T-cell (primary cell): ENCODE measurements around the gene FOXI1. TPM values are rescaled to one million over a fixed set of nuclear protein-coding genes. Genes with fewer than 3 reads are reported as not detected.
"Not testable (repeated sequence)": the region's sequence is repeated elsewhere in the genome, so short reads cannot be mapped to it uniquely, and the experiment has no call there.

ENCODE experiments used
- ATAC-seq, 4 experiments: fragments of 200-7000 bp in 3 of 4; fragments of 150-1000 bp in 1 of 4; cut with Tn5 transposase; replicated peaks in 1 of 4; 1 replicate in 3 of 4; 2 replicates in 1 of 4; pipeline ENCODE4 v1.10.0; 2021; ENCODE audit warnings: moderate library complexity in 3 of 4, mild to moderate bottlenecking in 2 of 4, moderate number of reproducible peaks in 1 of 4
- CTCF ChIA-PET, 2 donors: fragments of 300-600 bp; sonication (Branson Sonifier 250); formaldehyde crosslinking; loops; one replicate each; lab custom pipeline; 2022; ENCODE audit warnings: antibody characterized with exemption in 2 of 2; lab: Charles Lee
- POLR2A ChIA-PET, 2 donors: fragments of 300-600 bp; sonication (Branson Sonifier 250); formaldehyde crosslinking; loops; one replicate each; lab custom pipeline; 2022; ENCODE audit warnings: antibody characterized with exemption in 2 of 2; lab: Charles Lee
- DNase-seq, 35 experiments: peaks; one replicate each; pipeline versions ENCODE4 v3.0.0 to v3.0.0-alpha.2; 2013 to 2023
- H3K27ac ChIP-seq: one replicate; pipeline ENCODE4 v1.5.1; 2013; ENCODE audit warnings: low read length
- H3K27me3 ChIP-seq, 2 experiments: replicated peaks in 1 of 2; 1 replicate in 1 of 2; 2 replicates in 1 of 2; pipeline versions ENCODE4 v1.6.1 to v1.7.0; 2013; ENCODE audit warnings: low read length in 1 of 2, mixed read lengths in 1 of 2; ENCODE audit not compliant: control insufficient read depth in 2 of 2, insufficient read depth in 2 of 2; ENCODE audit errors: extremely low read depth in 1 of 2
- H3K36me3 ChIP-seq, 2 donors: 1 replicate in 1 of 2; 2 replicates in 1 of 2; pipeline versions ENCODE4 v1.6.1 to v1.7.0; 2013; ENCODE audit warnings: low read length in 1 of 2; ENCODE audit not compliant: control insufficient read depth in 2 of 2, insufficient read depth in 1 of 2; ENCODE audit errors: extremely low read depth in 1 of 2
- H3K4me1 ChIP-seq, 2 experiments: 1 replicate in 1 of 2; 2 replicates in 1 of 2; pipeline versions ENCODE4 v1.6.1 to v1.7.0; 2013; ENCODE audit warnings: low read length in 2 of 2, mixed read lengths in 1 of 2; ENCODE audit not compliant: insufficient read depth in 2 of 2, control insufficient read depth in 1 of 2; ENCODE audit errors: extremely low read depth in 1 of 2
- H3K4me3 ChIP-seq, 2 donors: 1 replicate in 1 of 2; 2 replicates in 1 of 2; pipeline versions ENCODE4 v1.5.1 to v1.7.0; 2013; ENCODE audit warnings: mild to moderate bottlenecking in 2 of 2, low read length in 1 of 2, moderate library complexity in 1 of 2; ENCODE audit not compliant: control insufficient read depth in 1 of 2; ENCODE audit errors: extremely low read depth in 1 of 2
- H3K9me3 ChIP-seq: 2 replicates; pipeline ENCODE4 v1.7.0; 2013
- H3K27ac Mint-ChIP-seq, 2 donors: one replicate each; pipeline ENCODE4 v1.8.0; 2020 to 2021; ENCODE audit warnings: mild to moderate bottlenecking in 2 of 2, mixed read lengths in 2 of 2
- H3K27me3 Mint-ChIP-seq, 2 donors: one replicate each; pipeline ENCODE4 v1.8.0; 2021 to 2022; ENCODE audit warnings: mixed read lengths in 2 of 2
- H3K36me3 Mint-ChIP-seq: one replicate; pipeline ENCODE4 v1.8.0; 2021; ENCODE audit warnings: mixed read lengths
- H3K4me1 Mint-ChIP-seq, 3 donors: one replicate each; pipeline ENCODE4 v1.8.0; 2020 to 2022; ENCODE audit warnings: mixed read lengths in 3 of 3, mild to moderate bottlenecking in 1 of 3
- H3K4me3 Mint-ChIP-seq, 3 donors: one replicate each; pipeline ENCODE4 v1.8.0; 2020 to 2022; ENCODE audit warnings: mild to moderate bottlenecking in 3 of 3, mixed read lengths in 3 of 3, moderate library complexity in 3 of 3
- H3K9me3 Mint-ChIP-seq, 3 donors: one replicate each; pipeline ENCODE4 v1.8.0; 2020 to 2022; ENCODE audit warnings: mixed read lengths in 3 of 3
- WGBS: methylation state at CpG from one replicate; pipeline ENCODE4 v1.1.5; 2013; ENCODE audit warnings: missing lambda C conversion rate; ENCODE audit not compliant: insufficient coverage; 5-methylcytosine and 5-hydroxymethylcytosine counted together
- total RNA-seq, 35 experiments: library from RNA in 6 of 35; stranded (reverse) in 6 of 35; fragments of 120-200 nt in 1 of 35; gene quantifications; one replicate each; pipeline versions ENCODE4 v1.2.1 to v1.2.4 and lab custom pipeline; 2013 to 2026

Gene FOXI1
- total RNA-seq, 5 donors from 2014 or later (not counting 1 experiment from before 2014, with no cell fraction given) = 0.16 to 0.35 TPM; not detected in 3

DNA sequence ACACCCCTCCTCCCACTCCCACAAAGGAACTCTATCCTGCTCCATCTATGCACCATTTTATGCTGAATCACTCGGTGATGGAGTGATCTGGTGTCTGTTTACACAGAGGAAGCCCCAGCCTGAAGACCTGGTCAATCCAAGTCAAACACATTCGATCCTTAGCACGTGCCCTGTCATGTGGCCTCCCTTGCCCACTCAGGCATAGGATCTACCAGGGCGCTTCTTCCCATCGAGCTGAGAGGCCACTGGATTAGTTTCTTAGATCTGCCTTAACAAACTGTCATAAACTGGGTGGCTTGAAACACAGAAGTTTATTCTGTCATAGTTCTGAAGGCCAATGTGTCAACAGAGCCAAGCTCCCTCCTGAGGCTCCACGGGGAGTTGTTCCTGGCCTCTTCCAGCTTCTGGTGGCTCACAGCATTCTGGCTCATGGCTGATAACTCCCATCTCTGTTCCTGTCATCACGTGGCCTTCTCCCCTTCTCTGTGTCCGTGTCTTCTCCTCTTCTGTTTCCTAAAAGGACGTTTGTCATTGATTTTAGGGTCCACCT is 34.2 kb downstream of the FOXI1 start:
- no peaks in the 10 kb centered on the region for H3K36me3 Mint-ChIP-seq
- Histone ChIP-seq H3K27me3 (peaks cover 0 to 7% of the 10 kb centered on the region in 2 experiments), H3K9me3 (no peaks in the 10 kb centered on the region), H3K36me3 (no peaks in the 10 kb centered on the region), H3K27ac (no peak overlapping the region), H3K4me1 (no peaks in the 10 kb centered on the region), H3K4me3 (no peak overlapping the region)
- POLR2A ChIA-PET = no interaction called here
- no peak overlapping the region for H3K4me3 Mint-ChIP-seq
- no peaks in the 10 kb centered on the region for H3K9me3 Mint-ChIP-seq
- no peak for ATAC-seq
- no peak for DNase-seq
- WGBS = 68% methylated on average over 9 of the region's 9 CpGs
- H3K27me3 Mint-ChIP-seq = peaks cover 7 to 15% of the 10 kb centered on the region in 2 donors
- H3K4me1 Mint-ChIP-seq = no peaks in the 10 kb centered on the region
- CTCF ChIA-PET = no interaction called here
- no peak overlapping the region for H3K27ac Mint-ChIP-seq

DNA sequence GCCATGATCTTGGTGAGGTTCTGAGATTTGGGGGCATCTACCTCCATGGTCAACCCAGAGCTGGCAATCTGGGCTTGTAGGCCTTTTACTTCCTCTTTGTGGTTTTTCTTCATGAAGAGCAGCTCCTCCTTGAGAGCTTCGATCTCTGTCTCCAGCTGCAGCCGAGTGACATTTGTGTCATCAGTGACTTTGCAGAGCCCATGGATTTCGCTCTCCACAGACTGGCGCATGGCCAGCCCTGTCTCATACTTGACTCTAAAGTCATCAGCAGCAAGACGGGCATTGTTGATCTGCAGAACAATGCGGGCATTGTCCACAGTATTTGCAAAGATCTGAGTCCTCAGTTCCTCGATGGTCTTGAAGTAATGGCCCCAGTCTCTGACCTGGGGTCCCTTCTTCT is 35.5 kb downstream of the FOXI1 start:
- H3K27ac Mint-ChIP-seq, H3K36me3 ChIP-seq, ATAC-seq, H3K27ac ChIP-seq, H3K9me3 Mint-ChIP-seq, H3K27me3 ChIP-seq, H3K9me3 ChIP-seq, H3K27me3 Mint-ChIP-seq, H3K4me3 ChIP-seq, H3K4me1 ChIP-seq, H3K4me1 Mint-ChIP-seq, POLR2A ChIA-PET, CTCF ChIA-PET, H3K4me3 Mint-ChIP-seq, DNase-seq, H3K36me3 Mint-ChIP-seq: not testable (repeated sequence)
- WGBS = 72% methylated on average over 5 of the region's 7 CpGs

DNA sequence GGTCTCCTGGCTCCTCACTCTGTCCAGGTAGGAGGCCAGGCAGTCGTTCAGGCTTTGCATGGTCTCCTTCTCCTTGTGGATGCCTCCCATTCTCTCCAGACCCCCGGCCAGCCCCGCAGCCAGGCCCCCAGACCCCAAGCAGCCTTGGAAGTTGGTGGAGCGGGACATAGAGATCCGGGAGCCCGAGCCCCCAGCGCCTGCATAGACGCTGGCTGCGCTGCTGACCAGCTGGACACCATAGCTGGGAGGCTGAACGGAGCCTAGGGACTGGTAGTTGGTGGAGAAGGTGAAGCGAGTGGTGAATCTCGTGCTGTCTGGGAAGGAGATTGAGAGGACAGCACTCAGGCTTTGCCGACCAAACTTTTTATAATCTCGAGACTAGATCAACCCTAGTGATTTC is 35.9 kb downstream of the FOXI1 start:
- H3K4me3 Mint-ChIP-seq = no peak overlapping the region
- no peaks in the 10 kb centered on the region for H3K4me1 ChIP-seq
- WGBS = 83% methylated on average over 4 of the region's 14 CpGs

DNA sequence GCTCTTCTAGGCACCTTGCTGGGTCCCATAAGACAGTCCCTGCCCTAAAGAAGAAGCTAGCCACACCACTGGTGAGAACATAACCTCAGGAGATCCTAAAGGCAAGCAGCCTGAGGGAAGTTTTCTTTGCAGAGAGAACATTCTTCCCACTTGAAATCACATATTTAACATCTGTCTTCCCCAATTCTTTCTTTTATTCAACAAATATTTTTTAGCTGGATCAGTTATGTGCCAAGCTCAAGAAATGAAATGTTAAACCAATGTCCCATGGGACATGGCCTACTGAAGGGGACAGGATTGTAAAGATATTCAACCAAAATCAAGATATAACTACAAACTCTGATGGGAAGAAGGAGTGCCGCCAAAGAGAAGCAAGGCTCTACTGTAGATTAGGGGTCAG is 36.5 kb downstream of the FOXI1 start:
- H3K27me3 Mint-ChIP-seq = peaks cover 7 to 9% of the 10 kb centered on the region in 2 donors
- ChIA-PET POLR2A (no interaction called here), CTCF (no interaction called here)
- peaks cover 0 to 7% of the 10 kb centered on the region in 2 experiments for H3K27me3 ChIP-seq
- no peaks in the 10 kb centered on the region for H3K36me3 Mint-ChIP-seq
- H3K27ac ChIP-seq = no peak overlapping the region
- H3K9me3 ChIP-seq = no peaks in the 10 kb centered on the region
- H3K4me1 Mint-ChIP-seq = no peaks in the 10 kb centered on the region
- no peak overlapping the region for H3K4me3 ChIP-seq
- no peak overlapping the region for H3K4me3 Mint-ChIP-seq
- DNase-seq (no peak), ATAC-seq (no peak)
- H3K27ac Mint-ChIP-seq = no peak overlapping the region
- no peaks in the 10 kb centered on the region for H3K9me3 Mint-ChIP-seq
- no peaks in the 10 kb centered on the region for H3K4me1 ChIP-seq
- no peaks in the 10 kb centered on the region for H3K36me3 ChIP-seq
- WGBS = 86% methylated on average over 1 of the region's 1 CpG

More for the DNA sequence above, 35.9 kb downstream of the FOXI1 start:
- ATAC-seq (no peak), DNase-seq (no peak)
- H3K9me3 ChIP-seq = no peaks in the 10 kb centered on the region
- no peaks in the 10 kb centered on the region for H3K36me3 ChIP-seq
- H3K27me3 Mint-ChIP-seq = peaks cover 7 to 9% of the 10 kb centered on the region in 2 donors
- POLR2A ChIA-PET = no interaction called here
- H3K4me3 ChIP-seq = no peak overlapping the region
- peaks cover 0 to 7% of the 10 kb centered on the region in 2 experiments for H3K27me3 ChIP-seq
- H3K9me3 Mint-ChIP-seq = no peaks in the 10 kb centered on the region
- CTCF ChIA-PET = no interaction called here
- no peaks in the 10 kb centered on the region for H3K4me1 Mint-ChIP-seq
- H3K36me3 Mint-ChIP-seq = no peaks in the 10 kb centered on the region
- H3K27ac Mint-ChIP-seq = no peak overlapping the region
- no peak overlapping the region for H3K27ac ChIP-seq

DNA sequence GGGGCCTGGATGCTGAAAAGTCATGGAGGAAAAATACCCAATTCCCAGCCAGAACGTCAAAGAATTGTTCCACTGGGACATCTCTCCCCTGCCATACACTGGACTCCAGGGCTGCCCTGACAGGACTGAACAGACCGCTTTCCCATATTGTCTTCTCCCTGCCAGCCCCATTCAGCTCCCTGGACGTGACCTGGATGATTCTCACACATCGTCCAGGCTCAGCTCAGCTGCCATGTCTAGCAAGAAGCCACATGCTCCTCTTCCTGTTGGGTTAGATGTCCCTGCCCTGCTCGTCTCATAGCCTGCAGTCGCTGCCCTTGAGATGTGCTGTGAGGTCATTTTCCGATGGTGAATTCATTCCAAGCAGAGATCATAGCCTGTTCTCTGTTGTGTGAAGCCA is 37.4 kb downstream of the FOXI1 start:
- Histone ChIP-seq H3K36me3 (no peaks in the 10 kb centered on the region), H3K27ac (no peak overlapping the region), H3K4me3 (no peak overlapping the region), H3K9me3 (no peaks in the 10 kb centered on the region), H3K27me3 (peaks cover 0 to 7% of the 10 kb centered on the region in 2 experiments), H3K4me1 (no peaks in the 10 kb centered on the region)
- Mint-ChIP-seq H3K36me3 (no peaks in the 10 kb centered on the region), H3K4me3 (no peak overlapping the region), H3K27me3 (peaks cover 10 to 11% of the 10 kb centered on the region in 2 donors), H3K4me1 (no peaks in the 10 kb centered on the region), H3K27ac (no peak overlapping the region), H3K9me3 (no peaks in the 10 kb centered on the region)
- ChIA-PET POLR2A (no interaction called here), CTCF (no interaction called here)
- ATAC-seq = no peak
- DNase-seq = no peak
- WGBS = 66% methylated on average over 5 of the region's 7 CpGs

DNA sequence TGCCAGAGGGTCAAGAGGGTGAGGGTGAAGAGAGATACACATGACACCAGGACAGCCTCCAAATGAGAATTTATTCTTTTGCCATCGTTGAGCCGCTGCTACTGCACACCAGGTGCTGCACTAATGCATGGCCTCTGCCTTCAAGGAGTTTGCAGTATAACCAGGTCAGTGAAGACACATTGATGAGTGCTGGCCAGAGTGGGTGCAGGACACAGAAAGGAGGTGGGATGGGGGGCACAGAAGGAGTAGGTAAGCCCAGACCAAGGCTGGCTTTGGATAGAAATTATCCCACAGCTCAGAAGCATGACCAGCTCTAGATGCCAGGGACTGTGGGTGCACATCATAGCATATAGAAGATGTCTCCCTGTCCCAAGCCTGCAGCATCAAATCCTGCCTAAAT is 38.0 kb downstream of the FOXI1 start:
- ChIA-PET POLR2A (no interaction called here), CTCF (no interaction called here)
- H3K36me3 ChIP-seq = no peaks in the 10 kb centered on the region
- H3K9me3 ChIP-seq = no peaks in the 10 kb centered on the region
- no peaks in the 10 kb centered on the region for H3K4me1 ChIP-seq
- no peaks in the 10 kb centered on the region for H3K4me1 Mint-ChIP-seq
- peaks cover 10 to 11% of the 10 kb centered on the region in 2 donors for H3K27me3 Mint-ChIP-seq
- no peak for ATAC-seq
- no peak overlapping the region for H3K4me3 ChIP-seq
- WGBS = 87% methylated on average over 2 of the region's 2 CpGs
- H3K36me3 Mint-ChIP-seq = no peaks in the 10 kb centered on the region
- H3K27ac ChIP-seq = no peak overlapping the region
- H3K4me3 Mint-ChIP-seq = no peak overlapping the region
- no peak for DNase-seq
- no peaks in the 10 kb centered on the region for H3K9me3 Mint-ChIP-seq
- H3K27ac Mint-ChIP-seq = no peak overlapping the region
- H3K27me3 ChIP-seq = peaks cover 0 to 10% of the 10 kb centered on the region in 2 experiments
